WTC11 (cell line): ENCODE measurements around the gene GALM. TPM values are rescaled to one million over a fixed set of nuclear protein-coding genes. Genes with fewer than 3 reads are reported as not detected.

Experiments used
- ATAC-seq: fragments of 200-7000 bp; cut with Tn5 transposase; 2 replicates; pipeline ENCODE4 v1.10.0; 2021; ENCODE audit warnings: mild to moderate bottlenecking, moderate library complexity
- CTCF ChIA-PET: fragments of 300-600 bp; sonication (Branson Sonifier 250); formaldehyde crosslinking; loops from one replicate; lab custom pipeline; 2021; ENCODE audit warnings: antibody characterized with exemption; lab: Charles Lee
- POLR2A ChIA-PET: fragments of 350-600 bp; sonication (Branson Sonifier 250); formaldehyde crosslinking; loops from one replicate; lab custom pipeline; 2021; ENCODE audit warnings: antibody characterized with exemption; lab: Charles Lee
- DNase-seq: peaks from one replicate; pipeline ENCODE4 v3.0.0; 2021; ENCODE audit warnings: low spot score
- H3K27ac Mint-ChIP-seq: 2 replicates; pipeline ENCODE4 v1.8.0; 2021; ENCODE audit warnings: mixed read lengths
- H3K27me3 Mint-ChIP-seq: 2 replicates; pipeline ENCODE4 v1.8.0; 2021; ENCODE audit warnings: low read depth, mild to moderate bottlenecking, moderate library complexity, mixed read lengths
- H3K36me3 Mint-ChIP-seq: 2 replicates; pipeline ENCODE4 v1.8.0; 2021; ENCODE audit warnings: mixed read lengths
- H3K4me1 Mint-ChIP-seq: 2 replicates; pipeline ENCODE4 v1.8.0; 2022; ENCODE audit warnings: mixed read lengths
- H3K4me3 Mint-ChIP-seq: 2 replicates; pipeline ENCODE4 v1.8.0; 2021; ENCODE audit warnings: mild to moderate bottlenecking, moderate library complexity, mixed read lengths
- H3K9me3 Mint-ChIP-seq: 2 replicates; pipeline ENCODE4 v1.8.0; 2021; ENCODE audit warnings: mixed read lengths
- ELF4 ChIP-seq: sonication (generic); formaldehyde crosslinking; IDR thresholded peaks from 2 replicates; pipeline ENCODE4 v1.8.1; 2022; ENCODE audit warnings: low read depth, mild to moderate bottlenecking, moderate library complexity, missing genetic modification reagents
- ETV6 ChIP-seq: sonication (generic); formaldehyde crosslinking; IDR thresholded peaks from 2 replicates; pipeline ENCODE4 v1.8.1; 2022; ENCODE audit warnings: mild to moderate bottlenecking, missing genetic modification reagents
- FOXJ3 ChIP-seq: sonication (generic); formaldehyde crosslinking; IDR thresholded peaks from 2 replicates; pipeline ENCODE4 v1.9.0; 2021; ENCODE audit warnings: missing genetic modification reagents, mild to moderate bottlenecking, borderline replicate concordance
- GTF2I ChIP-seq: fragments of 250-450 bp; sonication (Bioruptor Pico); conservative IDR thresholded peaks from 2 replicates; pipeline ENCODE4 v1.4.0; 2021; ENCODE audit warnings: mild to moderate bottlenecking
- HMGA2 ChIP-seq: fragments of 250-450 bp; sonication (Bioruptor Pico); IDR thresholded peaks from 2 replicates; pipeline ENCODE4 v1.4.0; 2021; ENCODE audit warnings: mild to moderate bottlenecking, moderate library complexity
- JAZF1 ChIP-seq: fragments of 250-450 bp; sonication (Bioruptor Pico); IDR thresholded peaks from 2 replicates; pipeline ENCODE4 v1.9.0; 2021; ENCODE audit warnings: moderate library complexity, mild to moderate bottlenecking, inconsistent platforms
- MXD4 ChIP-seq: fragments of 250-450 bp; sonication (Bioruptor Pico); IDR thresholded peaks from 2 replicates; pipeline ENCODE4 v1.8.0; 2021; ENCODE audit warnings: mild to moderate bottlenecking, moderate library complexity, borderline replicate concordance
- NR3C1 ChIP-seq: sonication (generic); formaldehyde crosslinking; conservative IDR thresholded peaks from 2 replicates; pipeline ENCODE4 v1.8.1; 2023; ENCODE audit warnings: low read depth, mild to moderate bottlenecking, missing genetic modification reagents
- OVOL2 ChIP-seq: fragments of 250-450 bp; sonication (Bioruptor Pico); IDR thresholded peaks from 2 replicates; pipeline ENCODE4 v1.9.0; 2021; ENCODE audit warnings: mild to moderate bottlenecking, borderline replicate concordance
- PRRX2 ChIP-seq: fragments of 250-450 bp; sonication (Bioruptor Pico); IDR thresholded peaks from 2 replicates; pipeline ENCODE4 v1.8.0; 2021; ENCODE audit warnings: mild to moderate bottlenecking
- SMAD4 ChIP-seq: sonication (generic); formaldehyde crosslinking; IDR thresholded peaks from 2 replicates; pipeline ENCODE4 v1.8.0; 2022; ENCODE audit warnings: mild to moderate bottlenecking, missing genetic modification reagents
- SOX15 ChIP-seq: fragments of 250-450 bp; sonication (Bioruptor Pico); IDR thresholded peaks from 2 replicates; pipeline ENCODE4 v1.9.0; 2021; ENCODE audit warnings: mild to moderate bottlenecking
- TCF7 ChIP-seq: sonication (generic); formaldehyde crosslinking; IDR thresholded peaks from 2 replicates; pipeline ENCODE4 v1.8.0; 2022; ENCODE audit warnings: mild to moderate bottlenecking, low read depth, missing genetic modification reagents, moderate library complexity
- ZNF232 ChIP-seq: sonication (generic); formaldehyde crosslinking; IDR thresholded peaks from 2 replicates; pipeline ENCODE4 v1.8.0; 2022; ENCODE audit warnings: mild to moderate bottlenecking, missing genetic modification reagents
- ZNF317 ChIP-seq: sonication (generic); formaldehyde crosslinking; IDR thresholded peaks from 2 replicates; pipeline ENCODE4 v1.8.1; 2023; ENCODE audit warnings: low read depth, mild to moderate bottlenecking, moderate library complexity, missing genetic modification reagents, borderline replicate concordance
- ZNF423 ChIP-seq: fragments of 250-450 bp; sonication (Bioruptor Pico); IDR thresholded peaks from 2 replicates; pipeline ENCODE4 v2.1.2; 2022; ENCODE audit warnings: mild to moderate bottlenecking, moderate library complexity
- total RNA-seq: library from RNA; stranded (reverse); gene quantifications from 3 replicates; pipeline ENCODE4 v1.2.3, GENCODE V29; 2021
- TF ChIP-seq, protein P1 (sequence below): sonication (generic); formaldehyde crosslinking; IDR thresholded peaks from 2 replicates; pipeline ENCODE4 v1.8.1; 2022; ENCODE audit warnings: mild to moderate bottlenecking, missing genetic modification reagents, moderate library complexity, borderline replicate concordance
- TF ChIP-seq, protein P2 (sequence below): fragments of 200-600 bp; IDR thresholded peaks from 2 replicates; pipeline ENCODE4 v1.8.0; 2022; ENCODE audit warnings: antibody characterized with exemption
- TF ChIP-seq, protein P3 (sequence below): sonication (generic); formaldehyde crosslinking; IDR thresholded peaks from 2 replicates; pipeline ENCODE4 v1.8.1; 2022; ENCODE audit warnings: low read depth, mild to moderate bottlenecking, moderate library complexity, missing genetic modification reagents, borderline replicate concordance
- TF ChIP-seq, protein P4 (sequence below): sonication (generic); formaldehyde crosslinking; IDR thresholded peaks from 2 replicates; pipeline ENCODE4 v1.8.1; 2023; ENCODE audit warnings: mild to moderate bottlenecking, missing genetic modification reagents
- TF ChIP-seq, protein P5 (sequence below): sonication (generic); formaldehyde crosslinking; IDR thresholded peaks from 2 replicates; pipeline ENCODE4 v1.8.0; 2022; ENCODE audit warnings: mild to moderate bottlenecking, missing genetic modification reagents
- TF ChIP-seq, protein P6 (sequence below): fragments of 250-450 bp; sonication (Bioruptor Pico); IDR thresholded peaks from 2 replicates; pipeline ENCODE4 v1.9.0; 2021; ENCODE audit warnings: mild to moderate bottlenecking

Gene GALM
- total RNA-seq, 1 experiment from 2014 or later, result 11.2 TPM

DNA sequence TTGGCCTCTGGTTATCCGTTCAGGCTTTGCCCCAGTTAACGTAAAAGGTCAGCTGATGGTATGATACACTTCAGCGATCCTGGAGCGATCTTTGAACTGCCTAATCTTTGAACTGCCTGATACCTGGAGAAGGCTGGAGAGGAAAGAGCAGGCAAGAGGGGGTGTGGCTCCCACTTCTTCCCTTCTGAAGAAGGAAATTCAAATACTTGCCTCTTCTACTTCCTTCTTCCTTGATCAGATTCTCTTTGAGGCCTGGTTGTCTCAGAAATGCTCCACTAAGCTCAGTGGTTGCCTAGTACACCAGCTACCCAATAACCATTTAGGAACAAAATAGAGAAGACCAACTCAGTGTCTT, 619 bp downstream of the GALM start (continued):
- TF ChIP-seq, protein P1, sequence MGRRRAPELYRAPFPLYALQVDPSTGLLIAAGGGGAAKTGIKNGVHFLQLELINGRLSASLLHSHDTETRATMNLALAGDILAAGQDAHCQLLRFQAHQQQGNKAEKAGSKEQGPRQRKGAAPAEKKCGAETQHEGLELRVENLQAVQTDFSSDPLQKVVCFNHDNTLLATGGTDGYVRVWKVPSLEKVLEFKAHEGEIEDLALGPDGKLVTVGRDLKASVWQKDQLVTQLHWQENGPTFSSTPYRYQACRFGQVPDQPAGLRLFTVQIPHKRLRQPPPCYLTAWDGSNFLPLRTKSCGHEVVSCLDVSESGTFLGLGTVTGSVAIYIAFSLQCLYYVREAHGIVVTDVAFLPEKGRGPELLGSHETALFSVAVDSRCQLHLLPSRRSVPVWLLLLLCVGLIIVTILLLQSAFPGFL (CRISPR knock-in tag), result no peak
- TF ChIP-seq, protein P2, sequence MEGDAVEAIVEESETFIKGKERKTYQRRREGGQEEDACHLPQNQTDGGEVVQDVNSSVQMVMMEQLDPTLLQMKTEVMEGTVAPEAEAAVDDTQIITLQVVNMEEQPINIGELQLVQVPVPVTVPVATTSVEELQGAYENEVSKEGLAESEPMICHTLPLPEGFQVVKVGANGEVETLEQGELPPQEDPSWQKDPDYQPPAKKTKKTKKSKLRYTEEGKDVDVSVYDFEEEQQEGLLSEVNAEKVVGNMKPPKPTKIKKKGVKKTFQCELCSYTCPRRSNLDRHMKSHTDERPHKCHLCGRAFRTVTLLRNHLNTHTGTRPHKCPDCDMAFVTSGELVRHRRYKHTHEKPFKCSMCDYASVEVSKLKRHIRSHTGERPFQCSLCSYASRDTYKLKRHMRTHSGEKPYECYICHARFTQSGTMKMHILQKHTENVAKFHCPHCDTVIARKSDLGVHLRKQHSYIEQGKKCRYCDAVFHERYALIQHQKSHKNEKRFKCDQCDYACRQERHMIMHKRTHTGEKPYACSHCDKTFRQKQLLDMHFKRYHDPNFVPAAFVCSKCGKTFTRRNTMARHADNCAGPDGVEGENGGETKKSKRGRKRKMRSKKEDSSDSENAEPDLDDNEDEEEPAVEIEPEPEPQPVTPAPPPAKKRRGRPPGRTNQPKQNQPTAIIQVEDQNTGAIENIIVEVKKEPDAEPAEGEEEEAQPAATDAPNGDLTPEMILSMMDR, result no peak
- TF ChIP-seq GTF2I (no peak), ZNF423 (CRISPR knock-in tag) (no peak), PRRX2 (CRISPR knock-in tag) (no peak), HMGA2 (CRISPR knock-in tag) (no peak)
- TF ChIP-seq, protein P3, sequence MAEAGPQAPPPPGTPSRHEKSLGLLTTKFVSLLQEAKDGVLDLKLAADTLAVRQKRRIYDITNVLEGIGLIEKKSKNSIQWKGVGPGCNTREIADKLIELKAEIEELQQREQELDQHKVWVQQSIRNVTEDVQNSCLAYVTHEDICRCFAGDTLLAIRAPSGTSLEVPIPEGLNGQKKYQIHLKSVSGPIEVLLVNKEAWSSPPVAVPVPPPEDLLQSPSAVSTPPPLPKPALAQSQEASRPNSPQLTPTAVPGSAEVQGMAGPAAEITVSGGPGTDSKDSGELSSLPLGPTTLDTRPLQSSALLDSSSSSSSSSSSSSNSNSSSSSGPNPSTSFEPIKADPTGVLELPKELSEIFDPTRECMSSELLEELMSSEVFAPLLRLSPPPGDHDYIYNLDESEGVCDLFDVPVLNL (CRISPR knock-in tag), result no peak
- TF ChIP-seq, all 79 proteins: peak for 0

DNA sequence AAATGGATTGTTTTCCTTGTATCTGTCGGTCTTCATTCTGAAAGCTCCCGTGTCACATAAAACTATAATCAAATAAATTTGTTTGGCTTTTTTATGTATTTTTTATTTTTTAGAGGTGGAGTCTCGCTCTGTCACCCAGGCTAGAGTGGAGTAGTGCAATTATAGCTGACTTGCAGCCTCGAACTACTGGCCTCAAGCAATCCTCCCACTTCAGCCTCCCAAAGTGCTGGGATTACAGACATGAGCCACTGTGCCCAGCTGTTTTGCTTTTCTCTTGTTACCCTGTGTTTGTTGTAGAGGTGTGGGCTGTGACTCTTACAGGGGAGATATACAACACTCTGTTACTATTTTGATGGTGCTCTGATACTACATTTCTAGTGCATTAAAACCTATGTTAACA, 2.2 kb downstream of the GALM start:
- H3K27ac Mint-ChIP-seq, result no peak overlapping the region
- POLR2A ChIA-PET, result no interaction called here
- DNase-seq, result no peak
- no peak for ATAC-seq
- no peaks in the 10 kb centered on the region for H3K27me3 Mint-ChIP-seq
- CTCF ChIA-PET, result no interaction called here
- H3K36me3 Mint-ChIP-seq, result peaks cover 2% of the 10 kb centered on the region
- H3K9me3 Mint-ChIP-seq, result no peaks in the 10 kb centered on the region
- H3K4me1 Mint-ChIP-seq, result peaks cover 34% of the 10 kb centered on the region
- H3K4me3 Mint-ChIP-seq, result no peak overlapping the region
- TF ChIP-seq SMAD4 (CRISPR knock-in tag), result no peak
- TF ChIP-seq, all 79 proteins: peak for 0

DNA sequence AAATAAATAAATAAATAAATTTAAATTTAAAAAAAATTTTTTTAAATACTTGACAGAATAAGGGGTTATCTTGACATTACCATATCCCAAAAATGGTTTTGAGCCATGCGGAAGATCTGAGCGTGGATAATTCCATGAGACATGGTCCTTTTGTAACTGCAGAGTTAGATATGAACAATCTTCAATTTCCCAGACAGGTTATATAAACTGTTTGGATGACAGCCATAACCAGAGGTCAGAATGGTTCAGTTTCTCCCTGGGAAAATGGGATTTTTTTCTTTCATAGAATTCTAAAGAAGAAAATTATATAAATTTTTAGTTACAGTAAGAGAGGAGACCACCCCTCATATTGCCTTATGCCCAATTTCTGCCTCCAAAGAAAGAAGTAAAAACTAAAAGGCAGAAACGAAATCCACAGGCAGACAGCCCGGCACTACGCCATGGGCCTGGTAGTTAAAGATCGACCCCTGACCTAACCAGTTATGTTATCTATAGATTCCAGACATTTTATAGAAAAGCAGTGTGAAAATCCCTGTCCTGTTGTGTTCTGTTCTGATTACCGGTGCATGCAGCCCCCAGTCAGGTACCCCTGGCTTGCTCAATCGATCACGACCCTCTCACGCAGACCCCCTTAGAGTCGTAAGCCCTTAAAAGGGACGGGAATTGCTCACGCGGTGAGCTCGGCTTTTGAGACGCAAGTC, 3.0 kb downstream of the GALM start:
- ATAC-seq, result no peak

More for the DNA sequence above, 3.0 kb downstream of the GALM start:
- ChIA-PET CTCF (no interaction called here), POLR2A (no interaction called here)
- Mint-ChIP-seq H3K27ac (peak overlapping the region; percentile 67), H3K4me3 (no peak overlapping the region), H3K9me3 (no peaks in the 10 kb centered on the region), H3K27me3 (no peaks in the 10 kb centered on the region), H3K4me1 (peaks cover 34% of the 10 kb centered on the region), H3K36me3 (peaks cover 4% of the 10 kb centered on the region)
- DNase-seq, result no peak
- TF ChIP-seq ZNF317 (CRISPR knock-in tag) (no peak), FOXJ3 (CRISPR knock-in tag) (no peak), NR3C1 (no peak), ETV6 (no peak), MXD4 (CRISPR knock-in tag) (no peak), JAZF1 (CRISPR knock-in tag) (no peak), ELF4 (CRISPR knock-in tag) (no peak), TCF7 (CRISPR knock-in tag) (no peak), OVOL2 (CRISPR knock-in tag) (no peak), ZNF232 (CRISPR knock-in tag) (no peak), HMGA2 (CRISPR knock-in tag) (no peak), SOX15 (CRISPR knock-in tag) (no peak)
- TF ChIP-seq, protein P4, sequence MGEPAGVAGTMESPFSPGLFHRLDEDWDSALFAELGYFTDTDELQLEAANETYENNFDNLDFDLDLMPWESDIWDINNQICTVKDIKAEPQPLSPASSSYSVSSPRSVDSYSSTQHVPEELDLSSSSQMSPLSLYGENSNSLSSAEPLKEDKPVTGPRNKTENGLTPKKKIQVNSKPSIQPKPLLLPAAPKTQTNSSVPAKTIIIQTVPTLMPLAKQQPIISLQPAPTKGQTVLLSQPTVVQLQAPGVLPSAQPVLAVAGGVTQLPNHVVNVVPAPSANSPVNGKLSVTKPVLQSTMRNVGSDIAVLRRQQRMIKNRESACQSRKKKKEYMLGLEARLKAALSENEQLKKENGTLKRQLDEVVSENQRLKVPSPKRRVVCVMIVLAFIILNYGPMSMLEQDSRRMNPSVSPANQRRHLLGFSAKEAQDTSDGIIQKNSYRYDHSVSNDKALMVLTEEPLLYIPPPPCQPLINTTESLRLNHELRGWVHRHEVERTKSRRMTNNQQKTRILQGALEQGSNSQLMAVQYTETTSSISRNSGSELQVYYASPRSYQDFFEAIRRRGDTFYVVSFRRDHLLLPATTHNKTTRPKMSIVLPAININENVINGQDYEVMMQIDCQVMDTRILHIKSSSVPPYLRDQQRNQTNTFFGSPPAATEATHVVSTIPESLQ (CRISPR knock-in tag), result no peak
- TF ChIP-seq, protein P5, sequence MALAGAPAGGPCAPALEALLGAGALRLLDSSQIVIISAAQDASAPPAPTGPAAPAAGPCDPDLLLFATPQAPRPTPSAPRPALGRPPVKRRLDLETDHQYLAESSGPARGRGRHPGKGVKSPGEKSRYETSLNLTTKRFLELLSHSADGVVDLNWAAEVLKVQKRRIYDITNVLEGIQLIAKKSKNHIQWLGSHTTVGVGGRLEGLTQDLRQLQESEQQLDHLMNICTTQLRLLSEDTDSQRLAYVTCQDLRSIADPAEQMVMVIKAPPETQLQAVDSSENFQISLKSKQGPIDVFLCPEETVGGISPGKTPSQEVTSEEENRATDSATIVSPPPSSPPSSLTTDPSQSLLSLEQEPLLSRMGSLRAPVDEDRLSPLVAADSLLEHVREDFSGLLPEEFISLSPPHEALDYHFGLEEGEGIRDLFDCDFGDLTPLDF (CRISPR knock-in tag), result no peak
- TF ChIP-seq, protein P6, sequence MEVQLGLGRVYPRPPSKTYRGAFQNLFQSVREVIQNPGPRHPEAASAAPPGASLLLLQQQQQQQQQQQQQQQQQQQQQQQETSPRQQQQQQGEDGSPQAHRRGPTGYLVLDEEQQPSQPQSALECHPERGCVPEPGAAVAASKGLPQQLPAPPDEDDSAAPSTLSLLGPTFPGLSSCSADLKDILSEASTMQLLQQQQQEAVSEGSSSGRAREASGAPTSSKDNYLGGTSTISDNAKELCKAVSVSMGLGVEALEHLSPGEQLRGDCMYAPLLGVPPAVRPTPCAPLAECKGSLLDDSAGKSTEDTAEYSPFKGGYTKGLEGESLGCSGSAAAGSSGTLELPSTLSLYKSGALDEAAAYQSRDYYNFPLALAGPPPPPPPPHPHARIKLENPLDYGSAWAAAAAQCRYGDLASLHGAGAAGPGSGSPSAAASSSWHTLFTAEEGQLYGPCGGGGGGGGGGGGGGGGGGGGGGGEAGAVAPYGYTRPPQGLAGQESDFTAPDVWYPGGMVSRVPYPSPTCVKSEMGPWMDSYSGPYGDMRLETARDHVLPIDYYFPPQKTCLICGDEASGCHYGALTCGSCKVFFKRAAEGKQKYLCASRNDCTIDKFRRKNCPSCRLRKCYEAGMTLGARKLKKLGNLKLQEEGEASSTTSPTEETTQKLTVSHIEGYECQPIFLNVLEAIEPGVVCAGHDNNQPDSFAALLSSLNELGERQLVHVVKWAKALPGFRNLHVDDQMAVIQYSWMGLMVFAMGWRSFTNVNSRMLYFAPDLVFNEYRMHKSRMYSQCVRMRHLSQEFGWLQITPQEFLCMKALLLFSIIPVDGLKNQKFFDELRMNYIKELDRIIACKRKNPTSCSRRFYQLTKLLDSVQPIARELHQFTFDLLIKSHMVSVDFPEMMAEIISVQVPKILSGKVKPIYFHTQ (CRISPR knock-in tag), result no peak
